Keratinocyte (primary cell): ENCODE results near the gene ARHGAP22. TPM values are rescaled to one million over a fixed set of nuclear protein-coding genes. Genes with fewer than 3 reads are reported as not detected.

Experiments
- DNase-seq: peaks from one replicate; pipeline ENCODE4 v3.0.0-alpha.2; 2011; ENCODE audit warnings: low read depth, missing footprints, low spot score
- FAIRE-seq: peaks from 2 replicates; lab custom pipeline; 2011; peaks lifted over from hg19 to GRCh38; lab: Jason Lieb, UNC
- H2AFZ ChIP-seq: 2 replicates; pipeline ENCODE4 v1.6.0; 2012; ENCODE audit warnings: low read length, control low read depth, inconsistent platforms; ENCODE audit not compliant: control insufficient read depth
- H3K27ac ChIP-seq: 2 replicates; pipeline ENCODE4 v1.5.1; 2011; ENCODE audit warnings: low read length; ENCODE audit not compliant: control insufficient read depth, insufficient read depth
- H3K27me3 ChIP-seq: 3 replicates; pipeline ENCODE4 v1.6.0; 2011; ENCODE audit warnings: low read length; ENCODE audit not compliant: control insufficient read depth, insufficient read depth; ENCODE audit errors: extremely low read depth
- H3K36me3 ChIP-seq, 2 experiments: 2 replicates in 1 of 2; 3 replicates in 1 of 2; pipeline ENCODE4 v1.5.1; 2011; ENCODE audit warnings: low read length in 2 of 2, mild to moderate bottlenecking in 1 of 2; ENCODE audit not compliant: control insufficient read depth in 2 of 2, insufficient read depth in 2 of 2; ENCODE audit errors: extremely low read depth in 1 of 2
- H3K4me1 ChIP-seq: 3 replicates; pipeline ENCODE4 v1.5.1; 2011; ENCODE audit warnings: low read length; ENCODE audit not compliant: control insufficient read depth, insufficient read depth; ENCODE audit errors: extremely low read depth
- H3K4me2 ChIP-seq: 3 replicates; pipeline ENCODE4 v1.6.0; 2011; ENCODE audit warnings: low read depth, low read length; ENCODE audit not compliant: control insufficient read depth, insufficient read depth; ENCODE audit errors: extremely low read depth
- H3K4me3 ChIP-seq, 3 experiments: fragments of 200-600 bp in 1 of 3; sonication (generic) in 1 of 3; 2 replicates in 2 of 3; 3 replicates in 1 of 3; pipeline ENCODE4 v1.5.1; 2011 to 2016; ENCODE audit warnings: low read length in 3 of 3, mild to moderate bottlenecking in 3 of 3, control low read depth in 2 of 3, inconsistent platforms in 1 of 3, low read depth in 1 of 3, mixed read lengths in 1 of 3, mixed run types in 1 of 3, moderate library complexity in 1 of 3; ENCODE audit not compliant: control insufficient read depth in 2 of 3, insufficient read depth in 2 of 3; ENCODE audit errors: extremely low read depth in 1 of 3
- H3K79me2 ChIP-seq: 2 replicates; pipeline ENCODE4 v1.6.0; 2012; ENCODE audit warnings: low read length; ENCODE audit not compliant: control insufficient read depth, insufficient read depth
- H3K9ac ChIP-seq: 3 replicates; pipeline ENCODE4 v1.6.0; 2011; ENCODE audit warnings: low read length; ENCODE audit not compliant: control insufficient read depth, insufficient read depth; ENCODE audit errors: extremely low read depth
- H3K9me1 ChIP-seq: 3 replicates; pipeline ENCODE4 v1.6.0; 2011; ENCODE audit warnings: low read length; ENCODE audit not compliant: control insufficient read depth, insufficient read depth; ENCODE audit errors: extremely low read depth
- H3K9me3 ChIP-seq: 2 replicates; pipeline ENCODE4 v1.5.1; 2012; ENCODE audit warnings: low read depth, low read length; ENCODE audit not compliant: control insufficient read depth
- H4K20me1 ChIP-seq: 3 replicates; pipeline ENCODE4 v1.6.0; 2011; ENCODE audit warnings: low read length; ENCODE audit not compliant: control insufficient read depth, insufficient read depth; ENCODE audit errors: extremely low read depth
- CTCF ChIP-seq, 3 experiments: IDR thresholded peaks in 1 of 3; conservative IDR thresholded peaks in 1 of 3; optimal IDR thresholded peaks in 1 of 3; 2 replicates in 2 of 3; 3 replicates in 1 of 3; pipeline versions ENCODE3 to v1.5.1; 2011; ENCODE audit warnings: low read length in 3 of 3, mild to moderate bottlenecking in 3 of 3, moderate library complexity in 2 of 3, control low read depth in 1 of 3, inconsistent platforms in 1 of 3; ENCODE audit not compliant: insufficient read depth in 2 of 3; ENCODE audit errors: extremely low read depth in 1 of 3
- EZH2 ChIP-seq: IDR thresholded peaks from one replicate; pipeline ENCODE4 v1.6.1; 2012; ENCODE audit warnings: inconsistent platforms, mild to moderate bottlenecking, low read length, moderate library complexity
- dilution Hi-C: fragments of 300-500 bp; cut with MboI; formaldehyde crosslinking; loops from one replicate; pipeline ENCODE4 v1.7.0; 2020; ENCODE audit warnings: low sequenced_read_pairs; ENCODE audit not compliant: extremely low pct_ligation_motif_present
- polyA plus RNA-seq, 5 experiments: library from polyadenylated mRNA; depleted of rRNA in 3 of 5; stranded (reverse) in 3 of 5; stranded (forward) in 1 of 5; unstranded in 1 of 5; fragments of >200 nt; gene quantifications; 1 replicate in 1 of 5; 2 replicates in 3 of 5; 3 replicates in 1 of 5; pipeline versions ENCODE4 v1.2.1 to v1.2.3, GENCODE V29; 2011 to 2012; ENCODE audit warnings: missing spikeins in 2 of 5, low read depth in 1 of 5, low replicate concordance in 1 of 5

The ARHGAP22 gene
- polyA plus RNA-seq, 1 donor (not counting 4 experiments of a cell fraction or from before 2014, with no cell fraction given), result 4.9 TPM

- Histone ChIP-seq H3K4me2 (no peak overlapping the region), H3K9ac (no peak overlapping the region), H3K9me3 (no peaks in the 10 kb centered on the region), H3K36me3 (no peaks in the 10 kb centered on the region), H3K27ac (no peak overlapping the region), H3K4me1 (no peaks in the 10 kb centered on the region), H3K27me3 (no peaks in the 10 kb centered on the region), H4K20me1 (no peaks in the 10 kb centered on the region), H3K4me3 (no peak overlapping the region), H3K9me1 (no peaks in the 10 kb centered on the region), H3K79me2 (no peaks in the 10 kb centered on the region), H2AFZ (no peak overlapping the region)
- dilution Hi-C loops, result no loop called here
- no peak for DNase-seq
- FAIRE-seq, result no peak
- TF ChIP-seq CTCF (optimal IDR thresholded peaks at IDR 0.05 in 1 of 3, IDR thresholded peaks at IDR 0.05 in 1 of 3, conservative IDR thresholded peaks at IDR 0.05 in 1 of 3; ENCODE audit: extremely low read depth in 1 of 3, insufficient read depth in 2 of 3, low read length in 3 of 3) (no peak), EZH2 (no peak)
These were observed 18.1 kb upstream of the ARHGAP22 start for GRCh38 chr10:48623009-48623408.

GRCh38 chr10:48620719-48621118 lies 15.8 kb upstream of the ARHGAP22 start:
- Histone ChIP-seq H3K27me3 (no peaks in the 10 kb centered on the region), H3K4me3 (no peak overlapping the region), H3K79me2 (no peaks in the 10 kb centered on the region), H3K27ac (no peak overlapping the region), H3K9me3 (no peaks in the 10 kb centered on the region), H3K4me2 (no peak overlapping the region), H3K9me1 (no peaks in the 10 kb centered on the region), H3K4me1 (no peaks in the 10 kb centered on the region), H4K20me1 (no peaks in the 10 kb centered on the region), H3K36me3 (no peaks in the 10 kb centered on the region), H3K9ac (no peak overlapping the region), H2AFZ (no peak overlapping the region)
- FAIRE-seq (no peak), DNase-seq (no peak)
- dilution Hi-C loops, result no loop called here
- TF ChIP-seq EZH2 (no peak), CTCF (optimal IDR thresholded peaks at IDR 0.05 in 1 of 3, IDR thresholded peaks at IDR 0.05 in 1 of 3, conservative IDR thresholded peaks at IDR 0.05 in 1 of 3; ENCODE audit: extremely low read depth in 1 of 3, insufficient read depth in 2 of 3, low read length in 3 of 3) (no peak)
